HEK293 (cell line): ENCODE data around the gene TPST2.

Experiments used
- CTCF ChIA-PET: fragments of 350-600 bp; formaldehyde crosslinking; extraction: SDS; loops from one replicate; lab custom pipeline; 2021; ENCODE audit warnings: antibody characterized with exemption; lab: Yijun Ruan, JAX
- POLR2A ChIA-PET: fragments of 300-600 bp; formaldehyde crosslinking; extraction: SDS; loops from one replicate; lab custom pipeline; 2020; ENCODE audit warnings: antibody characterized with exemption, inconsistent platforms; lab: Yijun Ruan, JAX
- H3K27ac ChIP-seq: fragments of 200-500 bp; sonication (Bioruptor generic); 2 replicates; pipeline ENCODE4 v1.5.1; 2014; ENCODE audit warnings: low read depth, low read length, control low read depth, inconsistent platforms; ENCODE audit errors: extremely low read depth
- H3K36me3 ChIP-seq, 2 experiments: fragments of 200-500 bp in 1 of 2; sonication (Bioruptor generic) in 1 of 2; 1 replicate in 1 of 2; 2 replicates in 1 of 2; pipeline ENCODE4 v1.5.1; 2014 to 2017; ENCODE audit warnings: inconsistent platforms in 2 of 2, low read length in 2 of 2; ENCODE audit not compliant: control insufficient read depth in 2 of 2, insufficient read depth in 1 of 2
- H3K4me1 ChIP-seq: fragments of 200-500 bp; sonication (Bioruptor generic); 2 replicates; pipeline ENCODE4 v1.5.1; 2014; ENCODE audit warnings: mild to moderate bottlenecking, low read length, inconsistent platforms; ENCODE audit not compliant: control insufficient read depth, insufficient read depth
- H3K4me3 ChIP-seq: 2 replicates; pipeline ENCODE4 v1.5.1; 2011; ENCODE audit warnings: low read depth, mild to moderate bottlenecking, control low read depth, low read length, moderate library complexity
- H3K9me3 ChIP-seq: fragments of 200-500 bp; sonication (Bioruptor generic); 2 replicates; pipeline ENCODE4 v1.5.1; 2014; ENCODE audit warnings: low read depth, low read length, inconsistent platforms; ENCODE audit not compliant: control insufficient read depth, insufficient read depth
- GLI4 ChIP-seq: fragments of 450-650 bp; formaldehyde crosslinking; IDR thresholded peaks from 2 replicates; pipeline ENCODE4 v1.5.1; 2016; ENCODE audit warnings: missing biosample characterization, missing genetic modification characterization
- KLF7 ChIP-seq: fragments of 450-650 bp; formaldehyde crosslinking; IDR thresholded peaks from 2 replicates; pipeline ENCODE4 v1.5.1; 2016; ENCODE audit warnings: missing biosample characterization, missing genetic modification characterization, borderline replicate concordance
- OVOL3 ChIP-seq: fragments of 450-650 bp; formaldehyde crosslinking; IDR thresholded peaks from 2 replicates; pipeline ENCODE4 v1.5.1; 2016; ENCODE audit warnings: missing biosample characterization, missing genetic modification characterization
- PBX3 ChIP-seq: sonication (generic); formaldehyde crosslinking; IDR thresholded peaks from 2 replicates; pipeline ENCODE4 v1.8.1; 2022; ENCODE audit warnings: mild to moderate bottlenecking, moderate library complexity, missing genetic modification reagents
- REST ChIP-seq: fragments of 450-650 bp; formaldehyde crosslinking; IDR thresholded peaks from 2 replicates; pipeline ENCODE4 v1.5.1; 2016; ENCODE audit warnings: missing biosample characterization, missing genetic modification characterization
- ZBTB10 ChIP-seq: fragments of 450-650 bp; formaldehyde crosslinking; IDR thresholded peaks from 2 replicates; pipeline ENCODE4 v1.5.1; 2016; ENCODE audit warnings: missing biosample characterization, missing genetic modification characterization
- ZBTB7A ChIP-seq: fragments of 450-650 bp; formaldehyde crosslinking; IDR thresholded peaks from 2 replicates; pipeline ENCODE4 v1.5.1; 2016; ENCODE audit warnings: low read depth, missing biosample characterization, missing genetic modification characterization
- ZEB2 ChIP-seq: fragments of 450-650 bp; formaldehyde crosslinking; IDR thresholded peaks from 2 replicates; pipeline ENCODE4 v1.5.1; 2016; ENCODE audit warnings: missing biosample characterization, missing genetic modification characterization
- ZNF169 ChIP-seq: fragments of 450-650 bp; formaldehyde crosslinking; IDR thresholded peaks from 2 replicates; pipeline ENCODE4 v1.5.1; 2016; ENCODE audit warnings: missing biosample characterization, missing genetic modification characterization
- ZNF18 ChIP-seq: fragments of 450-650 bp; formaldehyde crosslinking; IDR thresholded peaks from 2 replicates; pipeline ENCODE4 v1.5.1; 2016; ENCODE audit warnings: missing biosample characterization, missing genetic modification characterization
- ZNF19 ChIP-seq: fragments of 450-650 bp; formaldehyde crosslinking; IDR thresholded peaks from 2 replicates; pipeline ENCODE4; 2016; ENCODE audit warnings: missing biosample characterization, missing genetic modification characterization, low read depth
- ZNF37A ChIP-seq: fragments of 450-650 bp; IDR thresholded peaks from 2 replicates; pipeline ENCODE4 v1.5.1; 2018; ENCODE audit warnings: missing biosample characterization, missing genetic modification characterization
- ZNF473 ChIP-seq: fragments of 450-650 bp; formaldehyde crosslinking; IDR thresholded peaks from 2 replicates; pipeline ENCODE4 v1.5.1; 2017; ENCODE audit warnings: missing biosample characterization, missing genetic modification characterization
- ZNF561 ChIP-seq: fragments of 450-650 bp; IDR thresholded peaks from 2 replicates; pipeline ENCODE4 v1.5.1; 2018; ENCODE audit warnings: missing biosample characterization, missing genetic modification characterization, borderline replicate concordance
- ZNF580 ChIP-seq: fragments of 450-650 bp; formaldehyde crosslinking; IDR thresholded peaks from 2 replicates; pipeline ENCODE4 v1.5.1; 2016; ENCODE audit warnings: missing biosample characterization, missing genetic modification characterization
- ZNF623 ChIP-seq: fragments of 450-650 bp; formaldehyde crosslinking; IDR thresholded peaks from 2 replicates; pipeline ENCODE4 v1.5.1; 2016; ENCODE audit warnings: missing biosample characterization, missing genetic modification characterization
- ZNF654 ChIP-seq: fragments of 450-650 bp; formaldehyde crosslinking; IDR thresholded peaks from 2 replicates; pipeline ENCODE4 v1.5.1; 2016; ENCODE audit warnings: low read depth, missing biosample characterization, missing genetic modification characterization
- ZNF660 ChIP-seq: fragments of 450-650 bp; IDR thresholded peaks from 2 replicates; pipeline ENCODE4 v1.5.1; 2018; ENCODE audit warnings: missing biosample characterization, mild to moderate bottlenecking, missing genetic modification characterization
- ZNF664 ChIP-seq: fragments of 450-650 bp; formaldehyde crosslinking; IDR thresholded peaks from 2 replicates; pipeline ENCODE4 v1.5.1; 2016; ENCODE audit warnings: missing biosample characterization, missing genetic modification characterization
- ZNF747 ChIP-seq: fragments of 450-650 bp; formaldehyde crosslinking; IDR thresholded peaks from 2 replicates; pipeline ENCODE4 v1.5.1; 2016; ENCODE audit warnings: missing biosample characterization, missing genetic modification characterization
- ZNF768 ChIP-seq: fragments of 450-650 bp; formaldehyde crosslinking; IDR thresholded peaks from 2 replicates; pipeline ENCODE4 v1.5.1; 2018; ENCODE audit warnings: missing biosample characterization, mild to moderate bottlenecking, missing genetic modification characterization
- TF ChIP-seq, protein P1 (sequence below): fragments of 450-650 bp; IDR thresholded peaks from 2 replicates; pipeline ENCODE4 v1.5.1; 2018; ENCODE audit warnings: missing biosample characterization, mild to moderate bottlenecking, missing genetic modification characterization
- TF ChIP-seq, protein P2 (sequence below): fragments of 450-650 bp; formaldehyde crosslinking; IDR thresholded peaks from 2 replicates; pipeline ENCODE4 v1.5.1; 2016; ENCODE audit warnings: missing biosample characterization, missing genetic modification characterization

Gene TPST2

DNA sequence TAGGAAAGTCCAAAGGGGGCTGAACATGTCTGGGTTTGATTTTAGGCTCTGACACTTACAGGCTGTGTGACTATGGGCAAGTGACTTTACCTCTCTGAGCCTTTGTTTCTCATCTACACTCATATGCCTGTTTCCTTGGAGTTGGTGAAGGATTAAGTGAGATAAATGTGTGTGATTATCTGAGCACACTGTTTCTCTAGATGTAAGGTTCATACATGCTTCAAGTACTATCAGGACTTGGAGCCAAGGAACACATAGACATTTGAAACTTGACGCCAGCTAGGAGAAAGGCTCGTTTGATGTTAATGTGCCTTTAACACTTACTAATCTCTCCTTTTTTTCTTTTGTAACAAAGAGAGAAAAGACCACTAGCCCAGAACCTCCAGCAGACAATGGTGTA, 18.2 kb upstream of the TPST2 start (continued):
- TF ChIP-seq ZNF580 (tag by site-specific recombination) (no peak), ZNF473 (tag by site-specific recombination) (no peak), ZNF654 (tag by site-specific recombination) (no peak)

- H3K4me1 ChIP-seq: no peaks in the 10 kb centered on the region
These were observed 16.7 kb upstream of the TPST2 start for GRCh38 chr22:26606611-26607010.

More at GRCh38 chr22:26606611-26607010, 16.7 kb upstream of the TPST2 start:
- no peaks in the 10 kb centered on the region for H3K9me3 ChIP-seq
- TF ChIP-seq ZNF768 (tag by site-specific recombination) (no peak), GLI4 (no peak), ZNF561 (tag by site-specific recombination) (no peak), ZNF747 (no peak), OVOL3 (tag by site-specific recombination) (no peak), KLF7 (tag by site-specific recombination) (no peak), ZNF37A (no peak), ZNF623 (tag by site-specific recombination) (no peak), ZNF19 (tag by site-specific recombination) (no peak), REST (no peak), ZEB2 (no peak), ZNF660 (tag by site-specific recombination) (no peak), ZNF664 (no peak), ZBTB10 (tag by site-specific recombination) (no peak), ZNF169 (tag by site-specific recombination) (no peak), ZBTB7A (tag by site-specific recombination) (no peak), ZNF18 (no peak), PBX3 (CRISPR knock-in tag) (no peak)
- TF ChIP-seq, protein P1, sequence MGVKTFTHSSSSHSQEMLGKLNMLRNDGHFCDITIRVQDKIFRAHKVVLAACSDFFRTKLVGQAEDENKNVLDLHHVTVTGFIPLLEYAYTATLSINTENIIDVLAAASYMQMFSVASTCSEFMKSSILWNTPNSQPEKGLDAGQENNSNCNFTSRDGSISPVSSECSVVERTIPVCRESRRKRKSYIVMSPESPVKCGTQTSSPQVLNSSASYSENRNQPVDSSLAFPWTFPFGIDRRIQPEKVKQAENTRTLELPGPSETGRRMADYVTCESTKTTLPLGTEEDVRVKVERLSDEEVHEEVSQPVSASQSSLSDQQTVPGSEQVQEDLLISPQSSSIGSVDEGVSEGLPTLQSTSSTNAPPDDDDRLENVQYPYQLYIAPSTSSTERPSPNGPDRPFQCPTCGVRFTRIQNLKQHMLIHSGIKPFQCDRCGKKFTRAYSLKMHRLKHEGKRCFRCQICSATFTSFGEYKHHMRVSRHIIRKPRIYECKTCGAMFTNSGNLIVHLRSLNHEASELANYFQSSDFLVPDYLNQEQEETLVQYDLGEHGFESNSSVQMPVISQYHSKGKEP (tag by site-specific recombination): no peak
- TF ChIP-seq, protein P2, sequence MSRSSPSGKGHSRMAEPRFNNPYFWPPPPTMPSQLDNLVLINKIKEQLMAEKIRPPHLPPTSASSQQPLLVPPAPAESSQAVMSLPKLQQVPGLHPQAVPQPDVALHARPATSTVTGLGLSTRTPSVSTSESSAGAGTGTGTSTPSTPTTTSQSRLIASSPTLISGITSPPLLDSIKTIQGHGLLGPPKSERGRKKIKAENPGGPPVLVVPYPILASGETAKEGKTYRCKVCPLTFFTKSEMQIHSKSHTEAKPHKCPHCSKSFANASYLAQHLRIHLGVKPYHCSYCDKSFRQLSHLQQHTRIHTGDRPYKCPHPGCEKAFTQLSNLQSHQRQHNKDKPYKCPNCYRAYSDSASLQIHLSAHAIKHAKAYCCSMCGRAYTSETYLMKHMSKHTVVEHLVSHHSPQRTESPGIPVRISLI (tag by site-specific recombination): no peak
- TF ChIP-seq, all 188 proteins: peak for 0
- Histone ChIP-seq H3K27ac (no peak overlapping the region), H3K4me3 (no peak overlapping the region), H3K36me3 (no peaks in the 10 kb centered on the region)
- CTCF ChIA-PET: interaction anchor here (0.7 to 0.8 kb wide), 2 partner anchors 39 to 210 kb away, joined by 3 to 4 read pairs; no protein-coding TSS in a partner anchor
- POLR2A ChIA-PET: no interaction called here
